Aorta (tissue), 5 donors: ENCODE results near the gene NPM3. TPM values are rescaled to one million over a fixed set of nuclear protein-coding genes. Genes with fewer than 3 reads are reported as not detected.
A peak's percentile ranks its signal among the peaks of the same experiment; 100 is the strongest.

Source experiments
- ATAC-seq: fragments of 200-7000 bp; cut with Tn5 transposase; one replicate; pipeline ENCODE4 v1.9.1; 2022; ENCODE audit warnings: moderate library complexity; ENCODE audit not compliant: low FRiP score
- DNase-seq, 2 donors: peaks; one replicate each; pipeline ENCODE4 v3.0.0-alpha.2; 2020
- H3K27ac ChIP-seq, 2 donors: one replicate each; pipeline ENCODE4 v1.5.1; 2013; ENCODE audit warnings: low read length in 2 of 2, mild to moderate bottlenecking in 2 of 2, moderate library complexity in 2 of 2, control low read depth in 1 of 2, inconsistent platforms in 1 of 2, low read depth in 1 of 2
- H3K27me3 ChIP-seq, 2 donors: one replicate each; pipeline ENCODE4 v1.6.1; 2013; ENCODE audit warnings: control low read depth in 1 of 2, low read length in 1 of 2, mild to moderate bottlenecking in 1 of 2, moderate library complexity in 1 of 2; ENCODE audit not compliant: insufficient read depth in 2 of 2, control insufficient read depth in 1 of 2
- H3K36me3 ChIP-seq, 2 donors: one replicate each; pipeline ENCODE4 v1.6.1; 2013; ENCODE audit warnings: control low read depth in 1 of 2, low read length in 1 of 2, mild to moderate bottlenecking in 1 of 2; ENCODE audit not compliant: insufficient read depth in 2 of 2, control insufficient read depth in 1 of 2
- H3K4me1 ChIP-seq, 2 donors: one replicate each; pipeline ENCODE4 v1.6.1; 2013; ENCODE audit warnings: low read length in 2 of 2, control low read depth in 1 of 2, mild to moderate bottlenecking in 1 of 2, moderate library complexity in 1 of 2; ENCODE audit not compliant: insufficient read depth in 2 of 2, control insufficient read depth in 1 of 2
- H3K4me3 ChIP-seq, 2 donors: one replicate each; pipeline ENCODE4 v1.5.1; 2013; ENCODE audit warnings: low read length in 2 of 2, control low read depth in 1 of 2, mild to moderate bottlenecking in 1 of 2
- H3K9me3 ChIP-seq: one replicate; pipeline ENCODE4 v1.6.1; 2013; ENCODE audit warnings: mild to moderate bottlenecking, low read length; ENCODE audit not compliant: control insufficient read depth
- WGBS, 2 donors: extraction: QIAGEN DNeasy Blood & Tissue Kit; methylation state at CpG; one replicate each; pipeline ENCODE4 v1.1.7; 2013; 5-methylcytosine and 5-hydroxymethylcytosine counted together
- intact Hi-C, 2 donors: fragments of 100-400 bp; cut with DNase I; formaldehyde crosslinking; loops; one replicate each; pipeline versions ENCODE4 v1.14.2 to v1.15.0; 2022
- polyA plus RNA-seq, 2 donors: library from polyadenylated mRNA; stranded (reverse); fragments of 200-250 nt; gene quantifications; one replicate each; pipeline ENCODE4 v1.2.3, GENCODE V29; 2013
- total RNA-seq, 2 donors: library from RNA; stranded (reverse); fragmentation: NEBNext Ultra II Directional; extraction: Animal tissue kit (Norgen Biotek cat#: 25700); gene quantifications; one replicate each; pipeline ENCODE4 v1.2.1, GENCODE V29; 2021
- donor health status: healthy with polysubstance abuse.
- donor health status: Bipolar disorder and iron deficiency.
- donor health status: DM: no; HTN: no; CAD: no.
- donor health status: DM: no; HTN: no; CAD: no.
- donor health status: DM: yes; HTN: yes; CAD: no.

Gene NPM3
- total and polyA plus RNA-seq, 4 donors: 12.7 to 22.3 (median 19.2) TPM

GRCh38 chr10:101766753-101767599 is 16.3 kb downstream of the NPM3 start:
- WGBS, 2 donors: 69 to 75% methylated on average over 11 to 12 of the region's 12 CpGs
- Histone ChIP-seq H3K36me3 (no peaks in the 10 kb centered on the region), H3K9me3 (no peaks in the 10 kb centered on the region), H3K27me3 (no peaks in the 10 kb centered on the region), H3K4me1 (no peaks in the 10 kb centered on the region), H3K27ac (no peak overlapping the region), H3K4me3 (no peak overlapping the region)
- intact Hi-C loops: no loop called here
- DNase-seq (no peak), ATAC-seq (no peak)

DNA sequence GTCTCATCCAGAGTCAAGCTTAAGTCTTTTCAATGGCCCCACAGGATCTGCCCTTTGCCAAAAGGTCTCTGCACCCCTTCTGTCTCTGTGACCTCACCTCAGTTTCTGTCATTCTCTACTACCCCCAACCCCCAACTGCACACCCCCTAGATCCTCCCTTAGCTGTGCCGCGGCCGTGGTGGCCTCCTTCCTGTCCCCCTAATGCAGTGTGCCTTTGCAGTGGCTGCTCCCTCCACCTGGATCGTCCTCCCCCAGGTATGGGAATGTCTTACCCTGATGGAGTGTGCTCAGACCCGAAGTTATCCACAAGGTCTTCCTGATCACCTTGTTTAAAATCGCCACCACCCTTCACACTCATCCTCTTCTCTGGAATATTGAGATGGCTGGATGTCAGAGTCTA is 16.9 kb downstream of the NPM3 start:
- 76 to 81% methylated on average over 6 of the region's 6 CpGs for WGBS, 2 donors
- Histone ChIP-seq H3K36me3 (no peaks in the 10 kb centered on the region), H3K4me1 (no peaks in the 10 kb centered on the region), H3K27me3 (no peaks in the 10 kb centered on the region), H3K4me3 (no peak overlapping the region), H3K27ac (no peak overlapping the region), H3K9me3 (no peaks in the 10 kb centered on the region)
- DNase-seq (no peak), ATAC-seq (no peak)
- intact Hi-C loops: no loop called here

DNA sequence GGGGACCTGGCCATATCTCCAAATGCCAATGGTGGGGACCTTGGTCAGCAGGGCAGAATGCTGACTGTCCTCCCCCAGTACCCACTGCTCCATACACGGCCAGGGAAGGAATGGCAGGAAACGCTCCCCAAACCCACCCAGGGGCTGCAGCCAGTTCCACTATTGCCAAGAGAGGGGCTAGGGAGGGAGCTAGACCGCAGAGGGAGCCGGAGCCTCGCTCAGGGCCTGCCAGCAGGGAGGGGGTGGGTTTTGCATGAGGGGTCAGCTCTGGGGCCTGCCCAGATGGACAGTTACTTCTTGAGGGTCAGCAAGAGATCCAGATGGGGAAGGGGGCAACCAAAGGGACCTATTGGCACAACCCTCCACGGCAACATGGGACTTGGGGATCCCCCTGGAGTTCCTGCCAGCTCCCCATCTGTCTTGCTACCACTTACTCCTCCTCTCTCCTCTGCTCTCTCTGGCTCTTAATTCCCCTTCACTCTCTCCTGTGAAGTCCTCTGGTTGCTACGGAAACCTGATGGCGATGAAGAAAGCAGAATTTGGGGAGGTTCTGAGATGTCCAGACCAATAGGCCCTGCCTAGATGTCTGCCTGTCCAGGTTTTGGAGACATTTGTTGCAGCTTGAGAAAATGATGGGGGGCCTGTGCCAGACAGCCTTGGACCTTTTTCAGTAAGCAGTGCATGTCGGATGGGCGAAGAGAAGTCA is 20.0 kb downstream of the NPM3 start:
- Histone ChIP-seq H3K4me1 (no peaks in the 10 kb centered on the region), H3K27me3 (no peaks in the 10 kb centered on the region), H3K4me3 (no peak overlapping the region), H3K27ac (no peak overlapping the region), H3K9me3 (no peaks in the 10 kb centered on the region), H3K36me3 (no peaks in the 10 kb centered on the region)
- WGBS, 2 donors: 84 to 86% methylated on average over 10 of the region's 10 CpGs
- ATAC-seq: no peak
- no peak for DNase-seq
- intact Hi-C loops: no loop called here

- intact Hi-C loops: no loop called here
- no peak overlapping the region for H3K27ac ChIP-seq
- no peak for DNase-seq
- no peaks in the 10 kb centered on the region for H3K9me3 ChIP-seq
- H3K4me1 ChIP-seq: no peaks in the 10 kb centered on the region
- ATAC-seq: no peak
- WGBS, 2 donors: 95 to 97% methylated on average over 5 of the region's 5 CpGs
- no peaks in the 10 kb centered on the region for H3K27me3 ChIP-seq
- no peaks in the 10 kb centered on the region for H3K36me3 ChIP-seq
- no peak overlapping the region for H3K4me3 ChIP-seq
Observed at GRCh38 chr10:101762736-101763135, 20.5 kb downstream of the NPM3 start.

- intact Hi-C loops: no loop called here
- Histone ChIP-seq H3K27ac (no peak overlapping the region), H3K36me3 (no peaks in the 10 kb centered on the region), H3K9me3 (no peaks in the 10 kb centered on the region), H3K27me3 (no peaks in the 10 kb centered on the region), H3K4me1 (no peaks in the 10 kb centered on the region), H3K4me3 (no peak overlapping the region)
- 74 to 82% methylated on average over 8 to 9 of the region's 9 CpGs for WGBS, 2 donors
- ATAC-seq: no peak
- no peak for DNase-seq
Observed at GRCh38 chr10:101761226-101761625, 22.0 kb downstream of the NPM3 start.

DNA sequence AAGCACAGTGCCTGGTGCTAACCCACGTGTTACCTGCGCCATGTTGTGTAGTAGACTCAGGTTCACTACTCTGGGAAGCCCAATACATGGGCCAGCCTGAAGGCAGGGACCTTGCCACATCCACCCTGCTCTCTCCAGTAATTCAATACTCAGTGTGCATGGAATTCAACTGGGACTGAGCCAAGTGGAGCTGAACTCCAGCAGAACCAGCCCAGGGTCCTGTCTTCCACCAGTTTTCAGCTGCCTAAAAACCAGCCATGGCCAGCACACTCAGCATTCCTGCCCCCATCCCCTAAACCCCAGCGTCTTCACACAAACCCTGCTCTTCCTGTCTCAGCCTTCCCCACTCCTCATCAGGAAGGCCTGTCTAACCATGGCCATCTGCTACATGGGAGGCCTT is 22.7 kb downstream of the NPM3 start:
- no peaks in the 10 kb centered on the region for H3K4me1 ChIP-seq
- no peaks in the 10 kb centered on the region for H3K36me3 ChIP-seq
- WGBS, 2 donors: 85 to 89% methylated on average over 3 of the region's 3 CpGs
- H3K9me3 ChIP-seq: no peaks in the 10 kb centered on the region
- H3K27me3 ChIP-seq: no peaks in the 10 kb centered on the region
- H3K4me3 ChIP-seq: no peak overlapping the region
- DNase-seq (no peak), ATAC-seq (no peak)
- H3K27ac ChIP-seq: no peak overlapping the region
- intact Hi-C loops: no loop called here

- ATAC-seq: peak; percentile 38
- intact Hi-C loops: no loop called here
Observed at GRCh38 chr10:101759309-101760247, 23.7 kb downstream of the NPM3 start.

DNA sequence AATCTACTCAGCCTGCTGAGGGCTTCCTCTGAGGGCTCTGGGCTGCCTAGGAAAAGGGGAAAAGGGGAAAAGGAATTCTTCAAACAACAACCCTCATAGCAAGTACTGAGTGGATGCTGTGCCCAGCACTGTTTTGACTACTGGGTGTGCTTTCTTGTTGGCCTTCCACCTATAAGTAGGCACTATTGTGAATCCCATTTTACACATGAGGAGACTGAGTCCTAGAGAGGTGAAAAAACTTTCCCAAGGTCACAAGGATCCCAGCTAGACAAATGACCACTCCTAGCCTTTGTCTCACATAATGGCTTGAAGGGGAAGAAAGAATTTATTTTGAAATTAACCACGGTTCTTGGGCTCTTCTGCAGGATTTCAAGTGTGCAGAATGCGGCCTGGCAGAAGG is 24.4 kb downstream of the NPM3 start:
- DNase-seq (no peak), ATAC-seq (no peak)
- no peak overlapping the region for H3K4me3 ChIP-seq
- H3K36me3 ChIP-seq: no peaks in the 10 kb centered on the region
- H3K27me3 ChIP-seq: no peaks in the 10 kb centered on the region
- H3K4me1 ChIP-seq: no peaks in the 10 kb centered on the region
- WGBS, 2 donors: 82 to 83% methylated on average over 2 of the region's 2 CpGs
- H3K27ac ChIP-seq: no peak overlapping the region
- intact Hi-C loops: no loop called here
- no peaks in the 10 kb centered on the region for H3K9me3 ChIP-seq

More at GRCh38 chr10:101759309-101760247, 23.7 kb downstream of the NPM3 start:
- no peak for DNase-seq
- H3K4me1 ChIP-seq: no peaks in the 10 kb centered on the region
- no peaks in the 10 kb centered on the region for H3K36me3 ChIP-seq
- no peaks in the 10 kb centered on the region for H3K27me3 ChIP-seq
- WGBS, 2 donors: 66 to 69% methylated on average over 12 of the region's 12 CpGs
- no peak overlapping the region for H3K4me3 ChIP-seq
- no peaks in the 10 kb centered on the region for H3K9me3 ChIP-seq
- no peak overlapping the region for H3K27ac ChIP-seq
